ENCODE data around the gene OSBPL5. TPM values are rescaled to one million over a fixed set of nuclear protein-coding genes. Genes with fewer than 3 reads are reported as not detected.

The OSBPL5 gene
- polyA plus RNA-seq, 10 donors, result 11.4 to 21.7 (median 14.6) TPM

DNA sequence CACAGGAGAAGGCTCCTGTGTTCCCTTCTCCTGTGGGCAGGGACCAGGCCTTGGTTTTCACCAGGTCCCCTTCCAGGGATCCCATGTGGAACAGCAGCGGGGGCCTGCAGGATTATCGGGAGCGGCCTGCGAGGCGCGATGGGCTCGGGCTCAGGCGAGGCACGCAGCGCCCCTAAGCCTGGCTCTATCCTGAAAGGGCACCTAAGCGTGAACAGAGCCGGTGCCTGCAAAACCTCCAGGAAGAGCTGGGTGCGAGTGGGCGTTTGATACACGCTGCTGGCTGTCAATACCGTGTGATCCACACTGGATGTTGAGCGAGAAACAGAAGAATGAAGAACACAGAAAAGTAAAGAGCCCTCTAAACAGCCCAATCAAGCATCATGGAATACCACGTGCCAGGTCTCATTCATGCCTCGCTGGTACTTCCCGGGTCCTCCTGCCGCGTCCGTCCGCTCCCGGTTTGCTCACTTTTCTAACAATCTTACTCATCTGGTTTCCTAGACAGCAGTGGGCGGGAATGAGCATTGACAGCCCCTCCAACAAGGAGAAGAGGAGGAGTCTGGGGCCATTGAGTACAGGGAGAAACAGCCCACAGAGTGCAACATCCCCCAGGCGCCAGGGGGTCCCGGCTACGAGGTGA lies 12.5 kb downstream of the OSBPL5 start:
- DNase-seq, result no peak

DNA sequence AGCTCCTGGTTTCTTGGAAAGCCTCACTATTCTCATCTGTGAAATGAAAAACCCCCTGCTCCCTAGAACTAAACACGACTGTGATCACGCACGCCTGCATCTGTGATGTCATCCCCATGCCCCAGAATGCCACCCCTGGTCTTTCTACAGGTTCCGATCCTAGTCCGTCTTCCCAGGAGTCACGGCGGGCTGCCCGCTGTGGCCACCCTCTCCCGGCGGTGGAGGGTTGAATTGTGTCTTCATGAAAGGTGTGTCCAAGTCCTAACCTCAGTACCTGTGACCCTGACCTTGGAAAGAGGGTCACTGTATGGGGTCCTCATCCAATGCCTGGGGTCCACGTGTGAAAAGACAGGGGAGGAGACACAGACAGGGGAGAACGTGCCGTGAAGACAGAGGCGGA lies 14.4 kb downstream of the OSBPL5 start:
- no peak for DNase-seq

DNA sequence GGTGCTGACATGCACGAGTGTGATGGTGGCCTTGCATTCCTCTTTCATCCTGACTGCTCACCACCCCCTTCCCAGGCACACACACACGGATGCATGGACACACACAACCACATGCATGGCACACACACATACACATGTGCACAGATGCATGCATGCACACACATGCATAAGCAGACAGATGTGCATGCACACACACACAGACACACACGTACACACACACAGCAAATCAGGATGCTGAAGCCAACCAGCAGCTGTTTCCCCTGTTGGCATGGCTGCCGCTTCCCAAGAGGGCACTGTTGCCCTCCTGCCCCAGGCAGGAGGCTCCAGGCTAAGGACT lies 15.3 kb downstream of the OSBPL5 start:
- DNase-seq, result no peak

DNA sequence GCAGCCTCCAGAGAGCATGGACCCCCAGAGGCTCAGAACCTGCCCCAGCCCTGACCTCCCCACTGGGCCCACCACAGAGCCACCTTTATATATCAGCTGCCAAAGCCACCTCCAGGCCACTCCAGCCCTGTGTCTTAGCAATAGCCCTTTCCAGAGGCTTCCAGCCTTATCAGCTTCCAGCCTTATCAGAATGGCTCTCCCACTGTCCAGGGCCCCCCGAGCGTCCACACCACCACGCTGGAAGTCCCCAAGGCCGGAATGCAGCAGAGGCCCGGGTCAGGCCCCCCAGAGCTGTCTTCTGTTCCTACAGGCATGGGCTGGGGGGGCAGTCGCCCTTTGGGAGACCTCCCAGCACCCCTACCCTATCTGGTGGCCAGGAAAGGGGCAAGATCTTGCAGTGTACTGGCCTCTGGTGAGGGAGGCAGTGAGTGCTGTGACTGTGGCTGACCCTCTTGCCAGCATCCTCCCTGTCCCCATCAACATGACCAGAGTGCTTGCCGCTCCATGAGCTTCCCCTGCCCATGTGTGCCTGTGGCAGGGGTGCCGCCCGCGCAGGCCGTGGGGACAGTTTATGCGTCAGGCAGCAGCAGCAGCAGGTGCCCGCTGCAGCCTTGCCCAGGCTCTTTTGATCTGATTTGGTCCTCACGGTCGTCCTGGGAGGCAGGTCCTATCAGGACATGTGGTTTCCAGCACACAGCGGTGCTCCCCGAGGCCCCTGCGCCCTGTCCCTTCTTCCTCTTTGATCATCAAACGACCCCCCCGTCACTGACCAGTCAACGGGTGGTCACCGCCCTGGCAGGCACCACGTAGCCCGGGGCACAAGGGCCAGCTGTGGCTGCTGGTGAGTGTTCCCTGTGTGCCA lies 15.9 kb downstream of the OSBPL5 start:
- no peak for DNase-seq

DNA sequence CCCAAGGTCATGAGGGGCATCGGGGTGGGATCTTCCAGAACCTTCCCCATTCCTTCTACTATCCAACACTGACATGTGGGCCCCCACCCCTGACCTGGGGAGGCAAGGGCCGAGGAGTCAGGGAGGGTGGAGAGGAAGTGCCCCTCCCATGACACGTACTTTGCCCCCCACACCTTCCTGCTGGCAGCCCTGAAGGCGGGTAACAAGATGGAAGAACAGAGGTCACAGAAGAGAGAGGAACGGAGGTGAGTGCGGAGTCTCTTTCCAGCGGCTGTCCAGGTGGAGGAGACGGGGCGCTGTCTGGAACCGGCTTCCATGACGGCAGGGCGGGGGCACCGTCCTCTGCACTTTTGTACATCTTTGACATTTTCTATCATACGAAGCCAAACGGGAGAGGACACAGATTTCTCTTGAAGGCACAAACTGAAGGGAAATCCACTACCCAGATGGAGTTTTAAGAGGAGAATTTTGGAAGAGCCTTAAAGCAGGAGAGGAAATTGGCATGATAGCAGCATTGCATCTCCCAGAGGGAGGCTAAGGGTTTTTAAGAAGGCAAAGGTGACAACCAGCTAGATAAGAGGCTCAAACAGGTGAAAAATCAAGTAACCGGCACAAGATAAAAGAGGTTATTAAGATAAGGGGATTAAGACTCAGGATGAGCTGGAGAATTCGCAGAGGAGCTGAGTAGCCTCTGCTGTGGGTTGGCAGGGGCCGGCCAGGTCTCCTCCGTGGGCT lies 16.7 kb downstream of the OSBPL5 start:
- DNase-seq, result no peak

DNA sequence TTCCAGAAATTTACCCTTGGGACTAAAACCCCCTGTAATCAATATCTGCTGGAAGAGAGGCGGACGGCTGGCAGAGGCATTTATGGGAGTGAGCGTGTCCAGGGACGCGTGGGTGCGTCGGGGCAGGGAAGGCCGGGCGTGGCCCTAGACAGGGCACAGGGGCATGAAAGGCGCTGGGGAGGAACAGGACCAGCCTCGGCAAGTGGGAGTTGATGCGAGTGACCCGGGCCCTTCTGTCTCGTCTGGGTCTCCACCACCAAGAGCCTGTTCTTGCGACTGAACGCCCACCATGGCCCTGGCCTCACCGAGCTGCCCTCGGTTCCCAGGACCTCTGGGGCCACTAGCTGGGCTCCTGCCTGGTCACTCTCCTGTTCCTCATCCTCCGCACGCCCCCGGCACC lies 17.5 kb downstream of the OSBPL5 start:
- DNase-seq, result no peak

DNA sequence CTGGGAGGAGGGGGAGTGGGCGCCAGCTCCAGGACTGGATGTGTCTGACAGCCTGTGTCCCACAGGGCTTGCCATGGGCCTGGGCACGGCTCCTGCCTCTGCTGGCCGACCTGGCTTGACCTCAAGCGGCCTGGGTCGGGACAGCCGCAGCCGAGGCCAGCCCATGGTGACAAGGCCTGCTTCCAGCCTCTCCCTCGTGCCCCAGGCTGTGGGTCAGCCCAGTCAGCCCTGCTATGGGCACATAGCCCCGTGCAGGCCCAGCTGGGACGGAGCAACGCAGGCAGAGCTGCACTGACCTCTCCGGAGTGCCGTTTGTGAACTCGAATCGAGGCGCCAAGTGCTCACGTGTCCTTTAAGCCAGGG lies 17.9 kb downstream of the OSBPL5 start:
- no peak for DNase-seq

DNA sequence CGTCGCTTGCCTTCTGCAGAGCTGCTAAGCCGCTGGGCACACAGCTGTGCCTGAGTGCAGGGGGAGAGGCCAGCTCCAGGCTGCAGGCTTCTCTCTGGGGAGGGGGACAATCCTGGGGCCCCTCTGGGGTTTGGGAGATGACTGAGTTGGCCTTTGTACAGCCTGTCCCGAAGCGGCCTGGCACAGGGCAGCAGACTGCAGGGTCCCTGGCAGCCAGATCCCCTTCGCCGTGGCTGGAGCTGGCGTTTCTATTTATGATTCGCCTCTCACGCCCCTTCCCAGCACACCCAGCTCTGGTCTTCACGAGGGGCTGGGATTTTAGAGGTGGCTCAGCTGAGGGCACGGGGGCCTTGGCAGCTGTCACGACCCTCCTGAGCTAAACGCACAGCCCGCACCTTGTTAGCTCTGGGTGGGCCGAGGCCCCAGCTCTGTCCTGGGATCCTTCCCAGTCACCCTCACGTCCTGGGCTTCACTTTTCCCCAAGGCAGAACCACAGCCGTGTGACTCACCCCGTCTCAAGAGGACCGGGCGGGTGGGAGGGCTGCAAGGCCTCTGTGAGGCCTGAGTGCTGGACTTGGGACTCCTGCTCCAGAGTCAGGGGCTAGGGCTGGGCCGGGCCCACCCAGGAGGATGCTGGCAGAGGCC lies 18.4 kb downstream of the OSBPL5 start:
- no peak for DNase-seq

DNA sequence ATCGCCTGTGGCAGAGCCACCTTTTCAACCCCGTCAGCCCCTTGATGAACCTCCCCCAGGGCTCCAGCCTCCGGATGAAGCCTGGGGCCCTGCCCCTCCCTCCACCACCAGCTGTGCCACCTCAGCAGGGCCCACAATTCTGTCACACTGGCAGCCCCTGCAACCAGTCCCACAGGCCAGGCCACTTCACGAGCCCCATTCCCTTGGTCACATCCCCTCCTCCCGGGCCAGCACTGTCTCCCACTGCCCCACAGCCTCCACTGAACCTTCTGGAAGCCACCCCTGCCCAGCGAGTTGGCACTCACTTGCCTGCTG lies 19.9 kb downstream of the OSBPL5 start:
- no peak for DNase-seq

DNA sequence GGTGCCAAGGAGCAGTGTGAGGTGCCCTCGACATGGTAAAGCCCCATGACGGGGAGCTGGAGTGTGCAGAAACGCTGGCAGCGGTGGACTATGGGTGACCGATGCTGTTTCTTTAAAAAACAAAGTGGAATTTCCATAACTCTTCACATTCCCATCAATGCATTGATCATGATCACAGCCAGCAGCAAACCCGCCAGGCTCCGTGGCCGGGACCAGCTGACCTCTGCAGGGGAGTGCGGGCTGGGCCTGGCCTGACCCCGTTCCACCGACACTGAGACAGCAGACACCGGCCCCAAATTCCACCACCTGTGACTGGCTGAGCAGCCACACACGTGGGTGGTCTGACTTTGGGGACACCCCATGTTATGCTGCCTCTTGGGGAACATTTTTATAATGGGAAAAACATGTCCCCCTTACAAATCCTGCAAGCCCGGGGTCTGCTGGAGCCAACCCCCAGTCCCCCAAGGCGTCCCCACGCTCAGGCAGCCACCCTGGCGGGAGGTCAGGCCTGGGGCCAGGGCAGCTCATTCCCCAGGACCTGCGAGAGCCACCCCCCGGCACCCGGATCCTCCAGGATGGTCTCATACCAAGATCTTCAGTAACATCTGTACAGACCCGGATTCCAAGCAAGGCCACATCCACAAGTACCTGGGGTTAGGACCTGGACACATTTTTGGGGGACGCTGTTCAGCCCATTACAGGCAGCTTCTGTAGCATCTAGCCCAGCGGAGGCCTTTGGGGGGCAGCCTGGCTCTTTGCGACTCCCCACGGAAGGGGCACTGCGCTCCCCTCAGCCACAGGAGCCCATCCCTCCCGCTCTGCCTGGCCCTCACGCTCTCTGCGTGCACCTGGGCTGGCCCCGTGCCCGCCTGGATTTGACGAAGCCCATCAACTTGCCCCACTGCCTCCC lies 20.6 kb downstream of the OSBPL5 start:
- DNase-seq, result no peak

DNA sequence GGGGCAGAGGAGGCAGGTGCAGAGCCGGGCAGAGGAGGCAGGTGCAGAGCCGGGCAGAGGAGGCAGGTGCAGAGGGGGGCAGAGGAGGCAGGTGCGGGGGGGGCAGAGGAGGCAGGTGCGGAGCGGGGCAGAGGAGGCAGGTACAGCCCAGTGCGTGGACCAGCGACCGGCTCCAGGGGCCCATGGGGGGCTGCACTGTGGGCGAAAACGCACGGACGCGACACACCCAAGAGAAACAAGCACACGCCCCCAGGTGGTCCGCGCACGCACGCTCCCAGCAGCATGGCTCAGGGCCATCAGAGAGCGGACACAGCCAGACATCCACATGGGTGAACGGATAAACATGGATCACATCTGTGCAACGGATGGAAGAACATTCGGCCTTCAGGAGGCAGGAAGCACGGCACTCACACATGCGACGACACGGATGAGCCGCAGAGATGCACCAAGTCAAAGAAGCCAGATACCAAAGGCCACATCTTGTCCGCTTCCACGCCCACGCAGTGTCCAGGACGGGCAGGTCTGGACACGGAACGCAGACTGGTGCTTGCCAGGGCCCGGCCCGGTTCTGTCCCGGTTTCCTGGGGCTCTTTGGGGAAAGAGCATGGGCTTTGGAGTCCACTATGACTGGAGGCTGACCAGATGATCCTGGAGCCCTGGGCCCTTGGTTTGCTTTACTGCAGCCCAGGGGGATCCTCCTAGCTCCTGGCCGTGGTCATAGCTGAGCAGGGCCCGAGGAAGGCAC lies 21.8 kb downstream of the OSBPL5 start:
- DNase-seq, result no peak

DNA sequence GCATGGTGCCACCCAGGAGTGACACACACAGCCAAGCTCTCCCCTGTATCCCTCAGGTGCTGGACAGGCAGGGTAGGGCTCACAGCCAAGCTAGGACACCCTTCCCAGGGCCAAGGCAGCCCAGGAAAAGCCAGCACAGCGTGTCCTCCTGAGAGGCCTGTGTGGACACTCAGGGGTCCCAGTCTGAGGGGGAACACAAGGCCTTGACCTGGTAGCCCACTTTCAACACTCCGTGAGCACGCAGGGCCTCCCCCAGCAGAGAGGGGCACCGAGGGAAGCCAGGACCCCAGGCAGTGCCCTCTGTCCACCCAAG lies 24.9 kb downstream of the OSBPL5 start:
- no peak for DNase-seq

DNA sequence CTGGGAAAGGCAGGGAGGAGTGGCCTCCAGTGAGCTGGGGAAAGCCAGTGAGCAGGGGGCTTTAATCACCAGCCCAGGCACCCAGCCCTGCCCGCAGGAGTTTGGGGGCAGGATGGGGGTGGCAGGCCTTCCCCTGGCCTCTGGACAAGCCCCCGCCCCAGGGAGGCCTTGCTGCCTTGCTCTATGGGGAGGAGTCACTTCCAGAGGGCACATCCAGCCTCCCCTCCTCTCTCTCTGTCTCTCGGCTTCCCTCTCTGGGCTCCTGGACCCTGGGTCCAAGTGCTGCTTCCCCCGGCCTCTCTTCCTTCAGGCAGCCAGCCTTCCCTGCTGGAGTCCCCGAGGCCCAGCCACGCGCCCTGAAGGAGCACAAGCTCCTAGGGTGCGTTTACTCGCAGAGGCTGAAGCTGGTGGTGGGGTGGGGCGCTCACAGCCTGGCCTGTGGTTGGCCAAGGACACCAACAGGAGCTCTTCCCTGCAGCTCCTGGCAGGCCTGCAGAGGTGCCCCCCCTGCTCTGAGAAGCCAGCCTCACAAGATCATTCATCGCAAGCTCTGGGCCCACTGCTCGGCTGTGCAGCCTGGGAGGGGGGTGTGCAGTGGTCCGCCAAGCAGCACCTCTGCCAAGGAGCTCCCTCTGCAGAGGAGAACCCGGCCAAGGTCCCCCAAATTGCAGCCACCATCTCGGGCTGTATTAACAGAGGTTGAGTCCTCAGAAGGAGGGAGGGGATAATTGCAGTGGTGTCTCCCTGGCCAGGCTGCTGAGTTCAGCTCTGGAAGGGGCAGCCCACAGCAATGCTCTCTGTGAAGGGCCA lies 25.4 kb downstream of the OSBPL5 start:
- no peak for DNase-seq

DNA sequence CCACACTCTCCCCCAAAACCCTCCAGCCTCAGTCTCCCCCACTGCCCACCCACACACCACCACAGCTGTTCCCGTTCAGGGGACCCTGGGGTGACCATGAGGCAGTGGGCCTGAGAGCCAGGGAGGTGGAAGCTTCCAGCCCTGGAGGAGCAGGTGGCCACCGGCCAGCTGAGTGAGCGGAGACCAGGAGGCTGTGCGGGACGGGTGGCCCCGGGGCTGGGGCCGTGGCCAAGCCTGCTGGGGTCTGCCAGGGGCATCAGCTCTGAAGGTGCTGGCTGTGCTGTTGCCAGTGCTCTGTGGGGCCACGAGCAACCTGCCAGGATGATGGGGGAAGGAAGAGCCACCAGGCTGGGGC lies 26.0 kb downstream of the OSBPL5 start:
- DNase-seq, result no peak

DNA sequence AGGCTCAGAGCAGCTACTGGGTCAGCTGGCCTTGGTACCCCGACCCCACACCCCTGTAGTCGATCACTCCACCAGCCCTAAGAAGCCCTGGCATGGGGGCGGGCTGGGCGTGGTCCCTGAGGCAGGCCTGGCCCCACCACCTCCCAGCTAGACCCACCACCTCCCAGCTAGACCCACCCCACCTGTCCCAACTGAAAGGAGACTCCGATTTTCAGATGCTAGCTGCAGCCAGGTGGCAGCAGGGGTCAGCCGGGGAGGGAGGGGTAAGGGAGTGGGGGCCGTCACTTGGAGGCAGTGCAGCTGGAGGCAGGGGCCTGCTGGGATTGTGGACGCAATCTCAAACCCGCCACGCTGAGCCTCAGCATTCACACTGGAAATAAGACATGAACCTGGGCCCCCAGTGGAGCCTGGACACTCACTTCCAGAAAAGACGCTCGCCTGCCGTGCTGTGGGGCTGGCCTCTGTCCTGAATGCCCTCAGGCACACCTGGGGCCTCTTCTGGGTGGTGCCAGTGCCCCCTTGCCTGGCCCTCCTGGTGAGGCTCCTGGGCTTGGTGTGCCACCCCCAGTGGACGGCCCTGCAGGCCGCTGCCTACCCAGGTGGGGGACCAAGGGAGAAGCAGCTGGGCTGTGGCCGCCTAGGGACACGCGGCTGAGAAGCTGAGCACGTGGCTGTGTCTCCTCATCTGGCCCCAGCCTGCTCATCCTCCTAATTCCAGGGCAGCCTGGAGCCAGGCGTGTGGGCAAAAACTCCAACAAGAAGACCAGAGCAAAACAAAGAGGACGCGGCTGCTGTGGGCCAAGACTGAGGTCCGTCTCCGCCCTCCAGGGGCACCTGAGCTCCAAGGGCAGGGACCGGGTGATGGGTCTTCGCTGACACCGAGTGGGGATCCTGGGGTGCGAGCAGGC lies 26.7 kb downstream of the OSBPL5 start:
- no peak for DNase-seq

DNA sequence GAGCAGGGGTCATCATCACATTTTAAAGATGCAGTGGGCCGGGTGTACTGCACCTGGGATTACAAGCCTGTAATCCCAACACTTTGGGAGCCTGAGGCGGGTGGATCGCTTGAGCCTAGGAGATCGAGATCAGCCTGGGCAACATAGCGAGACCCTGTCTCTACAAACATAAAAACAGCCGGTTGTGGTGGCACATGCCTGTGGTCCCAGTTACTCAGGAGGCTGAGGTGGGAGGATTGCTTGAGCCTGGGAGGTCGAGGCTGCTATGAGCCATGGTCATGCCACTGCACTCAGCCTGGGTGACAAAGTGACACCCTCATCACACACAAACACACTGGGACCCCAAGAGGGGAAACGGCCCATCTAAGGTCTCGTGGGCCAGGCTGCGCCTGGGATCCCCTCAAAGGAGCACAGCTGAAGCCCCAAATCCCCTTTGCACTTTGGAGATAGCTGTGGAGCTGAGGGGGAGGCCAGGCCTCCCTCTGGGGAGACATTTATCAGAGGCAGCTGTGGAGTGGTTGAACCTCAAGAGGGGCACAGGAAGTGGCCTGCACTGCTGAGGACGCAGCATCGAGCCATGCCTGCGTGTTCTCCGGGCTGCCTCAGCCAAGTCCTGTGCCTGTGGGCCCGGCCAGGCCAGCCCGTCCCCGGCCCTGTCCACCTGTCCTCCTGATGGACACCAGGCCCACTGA lies 27.5 kb downstream of the OSBPL5 start:
- DNase-seq, result no peak

DNA sequence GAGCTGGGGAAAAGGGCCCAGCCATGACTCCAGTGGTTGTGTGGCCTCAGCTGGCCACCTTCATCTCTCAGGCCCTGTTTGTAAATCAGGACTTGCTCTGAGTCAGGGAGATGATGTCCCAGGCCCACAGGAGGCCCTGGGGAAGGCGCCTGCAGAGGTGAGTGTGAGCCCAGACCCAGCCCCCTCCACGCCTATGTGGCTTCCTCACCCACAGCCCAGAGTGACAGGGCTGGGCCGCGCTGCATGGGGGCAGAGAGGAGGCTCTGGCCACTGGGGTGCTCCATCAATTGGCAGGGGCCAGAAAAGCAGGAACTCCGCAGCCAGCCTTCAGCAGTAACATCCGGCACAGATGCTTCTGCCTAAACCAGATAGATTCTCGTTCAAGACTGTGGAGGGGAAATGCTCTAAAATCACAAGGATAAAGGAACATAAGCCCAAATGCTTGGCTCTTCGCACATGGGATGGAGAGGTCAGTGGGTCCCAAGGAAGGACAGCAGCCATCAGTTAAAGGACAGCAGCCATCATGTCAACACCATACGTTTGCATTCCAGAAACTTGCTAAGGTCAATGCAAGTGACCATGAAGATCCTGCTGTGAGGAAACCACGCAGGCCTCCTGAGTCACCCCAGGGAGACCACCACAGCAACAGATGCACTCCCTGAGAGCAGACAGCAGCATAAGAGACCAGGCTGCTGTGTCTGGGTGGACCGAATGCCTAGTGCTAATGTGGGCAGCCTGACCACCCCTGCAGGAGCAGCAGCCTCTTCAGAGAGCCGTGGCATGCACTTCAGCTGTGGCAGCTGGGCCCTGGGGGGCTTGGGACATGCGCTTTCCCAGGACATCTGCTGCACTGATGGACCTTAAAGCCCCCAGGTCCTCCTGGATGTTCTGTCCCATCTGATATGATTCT lies 28.3 kb downstream of the OSBPL5 start:
- DNase-seq, result no peak
